Uterus (tissue), 4 donors: ENCODE measurements around the gene LRRC8C. TPM values are rescaled to one million over a fixed set of nuclear protein-coding genes. Genes with fewer than 3 reads are reported as not detected.
A peak's percentile ranks its signal among the peaks of the same experiment; 100 is the strongest.

Source experiments
- DNase-seq, 2 donors: peaks; one replicate each; pipeline ENCODE4 v3.0.0-alpha.2; 2019 to 2020
- H3K27ac ChIP-seq, 2 donors: fragments of 200-600 bp; sonication (generic); 1 replicate in 1 of 2; 2 replicates in 1 of 2; pipeline ENCODE4 v1.5.1; 2016 to 2018
- H3K27me3 ChIP-seq, 2 donors: fragments of 200-600 bp; sonication (generic); one replicate each; pipeline ENCODE4 v1.5.1; 2018 to 2019; ENCODE audit warnings: control low read depth in 1 of 2
- H3K36me3 ChIP-seq, 2 donors: fragments of 200-600 bp; sonication (generic); one replicate each; pipeline ENCODE4 v1.5.1; 2019; ENCODE audit warnings: control low read depth in 1 of 2
- H3K4me1 ChIP-seq, 2 donors: fragments of 200-600 bp; sonication (generic); one replicate each; pipeline ENCODE4 v1.5.1; 2018 to 2019; ENCODE audit warnings: control low read depth in 1 of 2
- H3K4me3 ChIP-seq, 2 donors: fragments of 200-600 bp; sonication (generic); 1 replicate in 1 of 2; 2 replicates in 1 of 2; pipeline ENCODE4 v1.5.1; 2018 to 2019; ENCODE audit warnings: mild to moderate bottlenecking in 1 of 2
- H3K9me3 ChIP-seq, 2 donors: fragments of 200-600 bp; sonication (generic); one replicate each; pipeline ENCODE4 v1.5.1; 2019; ENCODE audit warnings: control low read depth in 1 of 2
- CTCF ChIP-seq, 4 experiments: fragments of 200-600 bp in 2 of 4; fragments of 450-650 bp in 2 of 4; sonication (generic) in 2 of 4; IDR thresholded peaks; one replicate each; pipeline ENCODE4 v1.5.1; 2016 to 2019; ENCODE audit warnings: antibody characterized with exemption in 4 of 4, mild to moderate bottlenecking in 2 of 4, moderate library complexity in 1 of 4
- POLR2A ChIP-seq, 2 donors: fragments of 450-650 bp; IDR thresholded peaks; one replicate each; pipeline ENCODE4 v1.6.1; 2016; ENCODE audit warnings: antibody characterized with exemption in 2 of 2, mild to moderate bottlenecking in 1 of 2, moderate library complexity in 1 of 2
- intact Hi-C: fragments of 100-400 bp; cut with DNase I; formaldehyde crosslinking; loops from one replicate; pipeline ENCODE4 v1.15.1; 2023; ENCODE audit warnings: low total_unique reads
- total RNA-seq, 4 donors: library from RNA; depleted of rRNA in 3 of 4; stranded (reverse); fragments of >200 nt in 3 of 4; gene quantifications; one replicate each; pipeline versions ENCODE4 v1.1.0 to v1.2.4, GENCODE V29; 2014 to 2023
- donor health status: DM: yes; HTN: yes; CAD: no.

Gene LRRC8C
- total RNA-seq, 4 donors from 2014 or later = 10.9 to 23.8 (median 19.8) TPM

GRCh38 chr1:89616844-89617627, 15.9 kb upstream of the LRRC8C start:
- no peaks in the 10 kb centered on the region for H3K9me3 ChIP-seq
- no peak for DNase-seq
- H3K27me3 ChIP-seq = no peaks in the 10 kb centered on the region
- H3K4me1 ChIP-seq = no peaks in the 10 kb centered on the region
- no peak overlapping the region for H3K27ac ChIP-seq
- intact Hi-C loops = no loop called here
- no peak overlapping the region for H3K4me3 ChIP-seq
- no peaks in the 10 kb centered on the region for H3K36me3 ChIP-seq
- TF ChIP-seq CTCF (IDR thresholded peaks at IDR 0.05) = no peak
- TF ChIP-seq POLR2A (IDR thresholded peaks at IDR 0.05) = no peak

- TF ChIP-seq POLR2A (IDR thresholded peaks at IDR 0.05) (no peak), CTCF (IDR thresholded peaks at IDR 0.05) (no peak)
- no peak overlapping the region for H3K4me3 ChIP-seq
- no peaks in the 10 kb centered on the region for H3K4me1 ChIP-seq
- H3K36me3 ChIP-seq = no peaks in the 10 kb centered on the region
- no peak overlapping the region for H3K27ac ChIP-seq
- no peaks in the 10 kb centered on the region for H3K27me3 ChIP-seq
- intact Hi-C loops = no loop called here
- no peaks in the 10 kb centered on the region for H3K9me3 ChIP-seq
- DNase-seq = no peak
These were observed 12.3 kb upstream of the LRRC8C start for GRCh38 chr1:89620664-89621063.

- Histone ChIP-seq H3K36me3 (no peaks in the 10 kb centered on the region), H3K4me1 (no peaks in the 10 kb centered on the region), H3K4me3 (no peak overlapping the region), H3K27ac (no peak overlapping the region), H3K9me3 (no peaks in the 10 kb centered on the region), H3K27me3 (no peaks in the 10 kb centered on the region)
- TF ChIP-seq CTCF (IDR thresholded peaks at IDR 0.05) (peak in 1 of 4 experiments; percentile 6), POLR2A (IDR thresholded peaks at IDR 0.05) (no peak)
- DNase-seq = no peak
- intact Hi-C loops = no loop called here
These were observed 10.0 kb upstream of the LRRC8C start for GRCh38 chr1:89622895-89623294.

- Histone ChIP-seq H3K9me3 (no peaks in the 10 kb centered on the region), H3K27ac (peak overlapping the region; percentile 10 to 22), H3K4me1 (no peaks in the 10 kb centered on the region), H3K4me3 (no peak overlapping the region), H3K36me3 (no peaks in the 10 kb centered on the region), H3K27me3 (no peaks in the 10 kb centered on the region)
- TF ChIP-seq POLR2A (IDR thresholded peaks at IDR 0.05) (no peak), CTCF (IDR thresholded peaks at IDR 0.05) (no peak)
- intact Hi-C loops = no loop called here
- DNase-seq = no peak
These were observed 8.6 kb upstream of the LRRC8C start for GRCh38 chr1:89624314-89624713.

- Histone ChIP-seq H3K27me3 (no peaks in the 10 kb centered on the region), H3K4me3 (no peak overlapping the region), H3K27ac (no peak overlapping the region), H3K4me1 (no peaks in the 10 kb centered on the region), H3K36me3 (no peaks in the 10 kb centered on the region), H3K9me3 (no peaks in the 10 kb centered on the region)
- intact Hi-C loops = no loop called here
- TF ChIP-seq POLR2A (IDR thresholded peaks at IDR 0.05) (no peak), CTCF (IDR thresholded peaks at IDR 0.05) (no peak)
- DNase-seq = no peak
These were observed 8.1 kb upstream of the LRRC8C start for GRCh38 chr1:89624715-89625323.
